ENCODE data around the gene PACRG. TPM values are rescaled to one million over a fixed set of nuclear protein-coding genes. Genes with fewer than 3 reads are reported as not detected.

The PACRG gene
- total RNA-seq, 1 experiment from 2014 or later: 0.44 TPM

DNA sequence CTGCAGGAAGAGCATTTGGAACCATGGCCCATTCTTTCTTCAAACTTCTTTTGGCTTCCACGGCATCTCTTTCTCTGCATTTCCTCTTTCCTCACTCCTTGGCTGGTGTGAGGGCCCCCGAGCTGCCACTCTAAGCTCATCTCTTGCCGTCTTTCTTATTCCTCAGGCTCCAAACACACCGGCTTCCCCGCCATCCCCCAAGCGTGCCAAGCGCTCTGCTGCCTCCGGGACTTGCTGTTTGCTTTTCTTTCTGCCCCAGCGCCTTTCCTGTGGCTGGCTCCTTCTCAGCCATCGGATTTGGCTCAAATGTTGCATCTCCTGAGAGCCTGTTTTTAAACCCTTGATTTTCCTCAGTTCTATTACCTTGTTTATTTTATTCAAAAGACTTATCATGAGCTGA is 172.7 kb downstream of the PACRG start (continued):
- TF ChIP-seq, protein P1, sequence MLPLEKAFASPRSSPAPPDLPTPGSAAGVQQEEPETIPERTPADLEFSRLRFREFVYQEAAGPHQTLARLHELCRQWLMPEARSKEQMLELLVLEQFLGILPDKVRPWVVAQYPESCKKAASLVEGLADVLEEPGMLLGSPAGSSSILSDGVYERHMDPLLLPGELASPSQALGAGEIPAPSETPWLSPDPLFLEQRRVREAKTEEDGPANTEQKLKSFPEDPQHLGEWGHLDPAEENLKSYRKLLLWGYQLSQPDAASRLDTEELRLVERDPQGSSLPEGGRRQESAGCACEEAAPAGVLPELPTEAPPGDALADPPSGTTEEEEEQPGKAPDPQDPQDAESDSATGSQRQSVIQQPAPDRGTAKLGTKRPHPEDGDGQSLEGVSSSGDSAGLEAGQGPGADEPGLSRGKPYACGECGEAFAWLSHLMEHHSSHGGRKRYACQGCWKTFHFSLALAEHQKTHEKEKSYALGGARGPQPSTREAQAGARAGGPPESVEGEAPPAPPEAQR (CRISPR knock-in tag; IDR thresholded peaks at IDR 0.05): no peak

DNA sequence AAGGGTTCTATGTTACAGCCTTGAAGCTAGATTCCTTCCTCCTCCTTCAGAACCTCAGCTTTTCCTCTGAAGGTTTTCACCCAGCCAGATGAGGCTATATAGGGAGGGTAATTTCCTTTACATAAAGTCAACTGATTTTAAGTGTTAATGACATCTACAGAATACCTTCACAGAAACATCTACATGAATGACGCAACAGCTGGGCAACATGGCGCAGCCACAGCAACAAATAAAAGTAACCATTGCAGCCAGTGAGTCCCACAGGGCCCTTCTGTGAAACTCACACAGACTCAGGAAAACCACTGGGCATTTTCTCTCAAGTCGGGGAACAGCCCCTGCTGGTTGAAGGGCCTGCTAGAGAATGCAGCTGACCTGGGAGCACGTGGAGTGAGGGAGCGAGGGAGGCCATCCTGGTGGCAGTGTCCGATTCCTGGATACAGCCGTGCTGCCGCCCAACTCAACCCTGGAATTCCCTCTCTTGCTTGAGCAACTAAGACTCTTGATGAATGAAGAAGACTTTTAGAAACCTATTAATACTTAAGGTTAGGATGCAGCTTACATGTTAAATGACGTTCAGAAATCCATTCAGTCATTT is 176.4 kb downstream of the PACRG start:
- Mint-ChIP-seq H3K4me1 (peaks cover 15% of the 10 kb centered on the region), H3K4me3 (no peak overlapping the region), H3K9me3 (peaks cover 8% of the 10 kb centered on the region; the same call in 1 of the 2 replicates), H3K27me3 (ENCODE audit: low read depth) (no peaks in the 10 kb centered on the region), H3K36me3 (no peaks in the 10 kb centered on the region), H3K27ac (no peak overlapping the region)
- ChIA-PET POLR2A (no interaction called here), CTCF (no interaction called here)
- TF ChIP-seq, protein P2, sequence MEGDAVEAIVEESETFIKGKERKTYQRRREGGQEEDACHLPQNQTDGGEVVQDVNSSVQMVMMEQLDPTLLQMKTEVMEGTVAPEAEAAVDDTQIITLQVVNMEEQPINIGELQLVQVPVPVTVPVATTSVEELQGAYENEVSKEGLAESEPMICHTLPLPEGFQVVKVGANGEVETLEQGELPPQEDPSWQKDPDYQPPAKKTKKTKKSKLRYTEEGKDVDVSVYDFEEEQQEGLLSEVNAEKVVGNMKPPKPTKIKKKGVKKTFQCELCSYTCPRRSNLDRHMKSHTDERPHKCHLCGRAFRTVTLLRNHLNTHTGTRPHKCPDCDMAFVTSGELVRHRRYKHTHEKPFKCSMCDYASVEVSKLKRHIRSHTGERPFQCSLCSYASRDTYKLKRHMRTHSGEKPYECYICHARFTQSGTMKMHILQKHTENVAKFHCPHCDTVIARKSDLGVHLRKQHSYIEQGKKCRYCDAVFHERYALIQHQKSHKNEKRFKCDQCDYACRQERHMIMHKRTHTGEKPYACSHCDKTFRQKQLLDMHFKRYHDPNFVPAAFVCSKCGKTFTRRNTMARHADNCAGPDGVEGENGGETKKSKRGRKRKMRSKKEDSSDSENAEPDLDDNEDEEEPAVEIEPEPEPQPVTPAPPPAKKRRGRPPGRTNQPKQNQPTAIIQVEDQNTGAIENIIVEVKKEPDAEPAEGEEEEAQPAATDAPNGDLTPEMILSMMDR (IDR thresholded peaks at IDR 0.05): no peak
- TF ChIP-seq MYBL2 (CRISPR knock-in tag; IDR thresholded peaks at IDR 0.05) (no peak), ZNF232 (CRISPR knock-in tag; IDR thresholded peaks at IDR 0.05) (no peak), NR3C1 (CRISPR knock-in tag; conservative IDR thresholded peaks at IDR 0.05; ENCODE audit: low read depth) (no peak), TP53 (CRISPR knock-in tag; IDR thresholded peaks at IDR 0.05) (no peak), HMGA2 (CRISPR knock-in tag; IDR thresholded peaks at IDR 0.05) (no peak), ESRRA (CRISPR knock-in tag; IDR thresholded peaks at IDR 0.05; ENCODE audit: borderline replicate concordance) (no peak), FOXP1 (CRISPR knock-in tag; IDR thresholded peaks at IDR 0.05; ENCODE audit: borderline replicate concordance) (no peak)
- TF ChIP-seq, protein P3, sequence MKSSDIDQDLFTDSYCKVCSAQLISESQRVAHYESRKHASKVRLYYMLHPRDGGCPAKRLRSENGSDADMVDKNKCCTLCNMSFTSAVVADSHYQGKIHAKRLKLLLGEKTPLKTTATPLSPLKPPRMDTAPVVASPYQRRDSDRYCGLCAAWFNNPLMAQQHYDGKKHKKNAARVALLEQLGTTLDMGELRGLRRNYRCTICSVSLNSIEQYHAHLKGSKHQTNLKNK (CRISPR knock-in tag; IDR thresholded peaks at IDR 0.05): no peak
- TF ChIP-seq, protein P4, sequence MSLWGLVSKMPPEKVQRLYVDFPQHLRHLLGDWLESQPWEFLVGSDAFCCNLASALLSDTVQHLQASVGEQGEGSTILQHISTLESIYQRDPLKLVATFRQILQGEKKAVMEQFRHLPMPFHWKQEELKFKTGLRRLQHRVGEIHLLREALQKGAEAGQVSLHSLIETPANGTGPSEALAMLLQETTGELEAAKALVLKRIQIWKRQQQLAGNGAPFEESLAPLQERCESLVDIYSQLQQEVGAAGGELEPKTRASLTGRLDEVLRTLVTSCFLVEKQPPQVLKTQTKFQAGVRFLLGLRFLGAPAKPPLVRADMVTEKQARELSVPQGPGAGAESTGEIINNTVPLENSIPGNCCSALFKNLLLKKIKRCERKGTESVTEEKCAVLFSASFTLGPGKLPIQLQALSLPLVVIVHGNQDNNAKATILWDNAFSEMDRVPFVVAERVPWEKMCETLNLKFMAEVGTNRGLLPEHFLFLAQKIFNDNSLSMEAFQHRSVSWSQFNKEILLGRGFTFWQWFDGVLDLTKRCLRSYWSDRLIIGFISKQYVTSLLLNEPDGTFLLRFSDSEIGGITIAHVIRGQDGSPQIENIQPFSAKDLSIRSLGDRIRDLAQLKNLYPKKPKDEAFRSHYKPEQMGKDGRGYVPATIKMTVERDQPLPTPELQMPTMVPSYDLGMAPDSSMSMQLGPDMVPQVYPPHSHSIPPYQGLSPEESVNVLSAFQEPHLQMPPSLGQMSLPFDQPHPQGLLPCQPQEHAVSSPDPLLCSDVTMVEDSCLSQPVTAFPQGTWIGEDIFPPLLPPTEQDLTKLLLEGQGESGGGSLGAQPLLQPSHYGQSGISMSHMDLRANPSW (CRISPR knock-in tag; conservative IDR thresholded peaks at IDR 0.05; ENCODE audit: low read depth): no peak
- TF ChIP-seq, protein P5, sequence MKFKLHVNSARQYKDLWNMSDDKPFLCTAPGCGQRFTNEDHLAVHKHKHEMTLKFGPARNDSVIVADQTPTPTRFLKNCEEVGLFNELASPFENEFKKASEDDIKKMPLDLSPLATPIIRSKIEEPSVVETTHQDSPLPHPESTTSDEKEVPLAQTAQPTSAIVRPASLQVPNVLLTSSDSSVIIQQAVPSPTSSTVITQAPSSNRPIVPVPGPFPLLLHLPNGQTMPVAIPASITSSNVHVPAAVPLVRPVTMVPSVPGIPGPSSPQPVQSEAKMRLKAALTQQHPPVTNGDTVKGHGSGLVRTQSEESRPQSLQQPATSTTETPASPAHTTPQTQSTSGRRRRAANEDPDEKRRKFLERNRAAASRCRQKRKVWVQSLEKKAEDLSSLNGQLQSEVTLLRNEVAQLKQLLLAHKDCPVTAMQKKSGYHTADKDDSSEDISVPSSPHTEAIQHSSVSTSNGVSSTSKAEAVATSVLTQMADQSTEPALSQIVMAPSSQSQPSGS (CRISPR knock-in tag; IDR thresholded peaks at IDR 0.05; ENCODE audit: borderline replicate concordance, low read depth): no peak
- TF ChIP-seq, protein P6, sequence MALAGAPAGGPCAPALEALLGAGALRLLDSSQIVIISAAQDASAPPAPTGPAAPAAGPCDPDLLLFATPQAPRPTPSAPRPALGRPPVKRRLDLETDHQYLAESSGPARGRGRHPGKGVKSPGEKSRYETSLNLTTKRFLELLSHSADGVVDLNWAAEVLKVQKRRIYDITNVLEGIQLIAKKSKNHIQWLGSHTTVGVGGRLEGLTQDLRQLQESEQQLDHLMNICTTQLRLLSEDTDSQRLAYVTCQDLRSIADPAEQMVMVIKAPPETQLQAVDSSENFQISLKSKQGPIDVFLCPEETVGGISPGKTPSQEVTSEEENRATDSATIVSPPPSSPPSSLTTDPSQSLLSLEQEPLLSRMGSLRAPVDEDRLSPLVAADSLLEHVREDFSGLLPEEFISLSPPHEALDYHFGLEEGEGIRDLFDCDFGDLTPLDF (CRISPR knock-in tag; IDR thresholded peaks at IDR 0.05): no peak
- ATAC-seq: no peak
- DNase-seq (ENCODE audit: low spot score): no peak

DNA sequence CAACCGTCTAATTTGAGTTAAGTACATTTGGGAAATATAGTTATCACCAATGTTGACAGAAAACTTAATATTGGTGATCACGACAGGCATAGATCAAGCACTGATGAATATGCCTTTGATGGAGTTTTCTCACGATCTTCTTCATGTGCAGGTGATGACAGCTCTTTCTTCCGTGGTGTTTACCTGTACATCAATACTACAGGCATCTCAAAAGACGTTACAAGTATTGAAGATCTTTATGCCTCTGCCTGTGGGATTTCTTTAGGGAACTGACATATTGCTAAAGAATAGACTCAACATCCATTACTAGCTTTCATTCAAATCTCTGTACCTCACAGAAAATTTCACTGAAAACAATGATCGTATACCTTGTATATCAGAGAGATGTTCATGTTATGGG is 178.7 kb downstream of the PACRG start:
- DNase-seq (ENCODE audit: low spot score) (no peak), ATAC-seq (no peak)
- Mint-ChIP-seq H3K27ac (no peak overlapping the region), H3K9me3 (peaks cover 8% of the 10 kb centered on the region; the same call in 1 of the 2 replicates), H3K36me3 (no peaks in the 10 kb centered on the region), H3K4me1 (peaks cover 7% of the 10 kb centered on the region; the same call in 1 of the 2 replicates), H3K27me3 (ENCODE audit: low read depth) (no peaks in the 10 kb centered on the region), H3K4me3 (no peak overlapping the region)
- POLR2A ChIA-PET: interaction anchor here (0.6 kb wide), 1 partner anchor 1298 kb away, joined by 3 read pairs; no protein-coding TSS in a partner anchor
- CTCF ChIA-PET: no interaction called here
- TF ChIP-seq, protein P7, sequence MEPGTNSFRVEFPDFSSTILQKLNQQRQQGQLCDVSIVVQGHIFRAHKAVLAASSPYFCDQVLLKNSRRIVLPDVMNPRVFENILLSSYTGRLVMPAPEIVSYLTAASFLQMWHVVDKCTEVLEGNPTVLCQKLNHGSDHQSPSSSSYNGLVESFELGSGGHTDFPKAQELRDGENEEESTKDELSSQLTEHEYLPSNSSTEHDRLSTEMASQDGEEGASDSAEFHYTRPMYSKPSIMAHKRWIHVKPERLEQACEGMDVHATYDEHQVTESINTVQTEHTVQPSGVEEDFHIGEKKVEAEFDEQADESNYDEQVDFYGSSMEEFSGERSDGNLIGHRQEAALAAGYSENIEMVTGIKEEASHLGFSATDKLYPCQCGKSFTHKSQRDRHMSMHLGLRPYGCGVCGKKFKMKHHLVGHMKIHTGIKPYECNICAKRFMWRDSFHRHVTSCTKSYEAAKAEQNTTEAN (CRISPR knock-in tag; IDR thresholded peaks at IDR 0.05): no peak
- no peak for TF ChIP-seq MXD4 (CRISPR knock-in tag; IDR thresholded peaks at IDR 0.05; ENCODE audit: borderline replicate concordance)
- no peak for TF ChIP-seq CREM (CRISPR knock-in tag; IDR thresholded peaks at IDR 0.05)
- TF ChIP-seq ATF1 (CRISPR knock-in tag; IDR thresholded peaks at IDR 0.05): no peak
- no peak for TF ChIP-seq NR2C2 (CRISPR knock-in tag; IDR thresholded peaks at IDR 0.05)
